Upper lobe of left lung (tissue), 6 donors: ENCODE measurements around the gene DOC2B. TPM values are rescaled to one million over a fixed set of nuclear protein-coding genes. Genes with fewer than 3 reads are reported as not detected.

Experiments
- ATAC-seq, 2 donors: fragments of 200-7000 bp; cut with Tn5 transposase; one replicate each; pipeline ENCODE4 v1.9.1; 2022; ENCODE audit warnings: mild to moderate bottlenecking in 2 of 2, moderate library complexity in 2 of 2; ENCODE audit not compliant: low FRiP score in 2 of 2
- DNase-seq, 2 donors: peaks; one replicate each; pipeline ENCODE4 v3.0.0-alpha.2; 2019 to 2020
- H3K27ac ChIP-seq, 4 donors: fragments of 200-600 bp; sonication (generic); one replicate each; pipeline ENCODE4 v1.5.1; 2016 to 2019
- H3K27me3 ChIP-seq, 4 donors: fragments of 200-600 bp; sonication (generic); one replicate each; pipeline ENCODE4 v1.5.1; 2017 to 2019
- H3K36me3 ChIP-seq, 4 donors: fragments of 200-600 bp; sonication (generic); one replicate each; pipeline ENCODE4 v1.5.1; 2016 to 2019
- H3K4me1 ChIP-seq, 4 donors: fragments of 200-600 bp; sonication (generic); one replicate each; pipeline ENCODE4 v1.5.1; 2018 to 2019
- H3K4me3 ChIP-seq, 4 donors: fragments of 200-600 bp; sonication (generic); one replicate each; pipeline ENCODE4 v1.5.1; 2017 to 2019; ENCODE audit warnings: mild to moderate bottlenecking in 2 of 4, moderate library complexity in 1 of 4
- H3K9me3 ChIP-seq, 4 donors: fragments of 200-600 bp; sonication (generic); one replicate each; pipeline ENCODE4 v1.5.1; 2018 to 2019
- CTCF ChIP-seq, 6 experiments: fragments of 450-650 bp in 4 of 6; fragments of 200-600 bp in 2 of 6; sonication (generic) in 2 of 6; IDR thresholded peaks; one replicate each; pipeline ENCODE4 v1.5.1; 2016 to 2019; ENCODE audit warnings: antibody characterized with exemption in 6 of 6
- EP300 ChIP-seq, 4 donors: sonication (generic); formaldehyde crosslinking; IDR thresholded peaks; one replicate each; pipeline ENCODE4 v1.5.1; 2017; ENCODE audit warnings: antibody characterized with exemption in 4 of 4, control low read depth in 2 of 4
- POLR2A ChIP-seq, 4 donors: fragments of 450-650 bp; IDR thresholded peaks; one replicate each; pipeline ENCODE4 v1.5.1; 2016 to 2017; ENCODE audit warnings: antibody characterized with exemption in 4 of 4, mild to moderate bottlenecking in 2 of 4
- POLR2AphosphoS5 ChIP-seq, 2 donors: sonication (generic); formaldehyde crosslinking; IDR thresholded peaks; one replicate each; pipeline ENCODE4 v1.5.1; 2017; ENCODE audit warnings: antibody characterized with exemption in 2 of 2
- WGBS, 2 donors: methylation state at CpG; one replicate each; pipeline ENCODE4 v1.1.5; 2017 to 2018; 5-methylcytosine and 5-hydroxymethylcytosine counted together
- total RNA-seq, 6 donors: library from RNA; depleted of rRNA in 4 of 6; stranded (reverse); fragments of >200 nt in 4 of 6; gene quantifications; one replicate each; pipeline versions ENCODE4 v1.1.0 to v1.2.1, GENCODE V29; 2016 to 2021
- donor health status: DM: no; HTN: no; CAD: no; lungs with moderate emphysema.
- donor health status: DM: no; HTN: yes; CAD: no; lungs with severe emphysema.

DOC2B gene
- total RNA-seq, 6 donors from 2014 or later, result 1.0 to 10.2 (median 4.4) TPM

GRCh38 chr17:148757-149156 is 32.7 kb downstream of the DOC2B start:
- TF ChIP-seq EP300 (IDR thresholded peaks at IDR 0.05) (no peak), POLR2A (IDR thresholded peaks at IDR 0.05) (no peak), POLR2AphosphoS5 (IDR thresholded peaks at IDR 0.05) (no peak), CTCF (IDR thresholded peaks at IDR 0.05) (no peak)
- H3K36me3 ChIP-seq, result no peaks in the 10 kb centered on the region
- H3K4me1 ChIP-seq, result peaks cover 0 to 9% (median 4%) of the 10 kb centered on the region in 4 donors

GRCh38 chr17:147796-148740 is 33.4 kb downstream of the DOC2B start:
- Histone ChIP-seq H3K27ac (no peak overlapping the region), H3K27me3 (no peaks in the 10 kb centered on the region), H3K4me3 (no peak overlapping the region), H3K36me3 (no peaks in the 10 kb centered on the region), H3K9me3 (no peaks in the 10 kb centered on the region), H3K4me1 (peaks cover 0 to 13% (median 4%) of the 10 kb centered on the region in 4 donors)
- TF ChIP-seq POLR2A (IDR thresholded peaks at IDR 0.05) (no peak), EP300 (IDR thresholded peaks at IDR 0.05) (no peak)
- 76 to 89% methylated on average over 5 to 17 of the region's 17 CpGs for WGBS, 2 donors
- no peak for ATAC-seq
- peak; percentile 3 to 51 for DNase-seq

More at GRCh38 chr17:148757-149156, 32.7 kb downstream of the DOC2B start:
- no peak for ATAC-seq
- 79 to 81% methylated on average over 10 of the region's 11 CpGs for WGBS, 2 donors
- no peaks in the 10 kb centered on the region for H3K9me3 ChIP-seq
- H3K4me3 ChIP-seq, result no peak overlapping the region
- H3K27me3 ChIP-seq, result no peaks in the 10 kb centered on the region
- no peak overlapping the region for H3K27ac ChIP-seq
- no peak for DNase-seq

- WGBS, 2 donors, result 91% methylated on average over 9 to 18 of the region's 27 CpGs
These were observed 34.3 kb downstream of the DOC2B start for GRCh38 chr17:146983-147761.

DNA sequence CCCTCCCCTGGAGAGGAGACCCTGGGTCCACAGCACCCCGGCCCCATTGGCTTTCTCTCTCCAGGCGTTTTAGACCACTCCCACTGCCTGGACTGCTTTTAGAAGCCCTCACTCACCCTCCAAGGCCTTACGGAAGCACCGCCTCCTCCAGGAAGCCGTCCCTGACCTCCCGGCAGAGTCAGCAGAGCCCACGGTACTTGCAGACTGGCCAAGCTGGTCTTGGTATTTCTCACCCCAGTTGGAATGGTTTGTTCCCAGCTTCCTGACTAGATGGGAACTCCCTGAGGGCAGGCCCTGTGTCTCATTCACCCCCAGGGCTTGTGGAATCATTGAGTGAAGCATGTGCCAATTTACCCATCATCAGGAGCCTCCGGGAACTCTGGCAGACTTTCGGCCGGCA is 34.9 kb downstream of the DOC2B start:
- Histone ChIP-seq H3K27me3 (no peaks in the 10 kb centered on the region), H3K4me1 (peaks cover 0 to 13% (median 4%) of the 10 kb centered on the region in 4 donors), H3K4me3 (no peak overlapping the region), H3K27ac (no peak overlapping the region), H3K9me3 (no peaks in the 10 kb centered on the region), H3K36me3 (no peaks in the 10 kb centered on the region)
- WGBS, 2 donors, result 90 to 91% methylated on average over 10 of the region's 10 CpGs
- ATAC-seq (no peak), DNase-seq (no peak)
- TF ChIP-seq EP300 (IDR thresholded peaks at IDR 0.05) (no peak), POLR2A (IDR thresholded peaks at IDR 0.05) (no peak), POLR2AphosphoS5 (IDR thresholded peaks at IDR 0.05) (no peak), CTCF (IDR thresholded peaks at IDR 0.05) (no peak)

More at GRCh38 chr17:146983-147761, 34.3 kb downstream of the DOC2B start:
- Histone ChIP-seq H3K4me1 (peaks cover 0 to 13% (median 4%) of the 10 kb centered on the region in 4 donors), H3K9me3 (no peaks in the 10 kb centered on the region), H3K36me3 (no peaks in the 10 kb centered on the region), H3K27me3 (no peaks in the 10 kb centered on the region), H3K4me3 (no peak overlapping the region), H3K27ac (no peak overlapping the region)
- DNase-seq (peak; percentile 14 to 69), ATAC-seq (no peak)
- TF ChIP-seq POLR2AphosphoS5 (IDR thresholded peaks at IDR 0.05) (no peak), POLR2A (IDR thresholded peaks at IDR 0.05) (no peak), CTCF (IDR thresholded peaks at IDR 0.05) (no peak), EP300 (IDR thresholded peaks at IDR 0.05) (no peak)
